Measurements from ENCODE around the gene TRAF3IP1.
A peak's percentile ranks its signal among the peaks of the same experiment; 100 is the strongest.

TRAF3IP1 gene

GRCh38 chr2:238289574-238289973, 30.7 kb upstream of the TRAF3IP1 start:
- no peak for TF ChIP-seq POLR2AphosphoS5 (IDR thresholded peaks at IDR 0.05; ENCODE audit: low read depth, low read length)
- no peak for TF ChIP-seq FOXP2 (optimal IDR thresholded peaks at IDR 0.05; ENCODE audit: borderline replicate concordance, extremely low read depth, extremely low read length, insufficient read depth)
- no peak; the same call in 1 of the 2 replicates for TF ChIP-seq SIN3A (IDR thresholded peaks at IDR 0.05; ENCODE audit: borderline replicate concordance, insufficient read depth, low read length)
- no peak for TF ChIP-seq TAF1 (IDR thresholded peaks at IDR 0.05; ENCODE audit: borderline replicate concordance, insufficient read depth, low read length)
- no peak for TF ChIP-seq REST (IDR thresholded peaks at IDR 0.05; ENCODE audit: insufficient read depth in 1 of 2, low read depth in 2 of 2, low read length in 2 of 2)

GRCh38 chr2:238290091-238290509, 30.2 kb upstream of the TRAF3IP1 start:
- TF ChIP-seq SIN3A (IDR thresholded peaks at IDR 0.05; ENCODE audit: borderline replicate concordance, insufficient read depth, low read length) (peak; percentile 96), REST (IDR thresholded peaks at IDR 0.05; ENCODE audit: insufficient read depth in 1 of 2, low read depth in 2 of 2, low read length in 2 of 2) (no peak), POLR2AphosphoS5 (IDR thresholded peaks at IDR 0.05; ENCODE audit: low read depth, low read length) (peak; percentile 80), FOXP2 (optimal IDR thresholded peaks at IDR 0.05; ENCODE audit: borderline replicate concordance, extremely low read depth, extremely low read length, insufficient read depth) (no peak), TAF1 (IDR thresholded peaks at IDR 0.05; ENCODE audit: borderline replicate concordance, insufficient read depth, low read length) (no peak)

- TF ChIP-seq TAF1 (IDR thresholded peaks at IDR 0.05; ENCODE audit: borderline replicate concordance, insufficient read depth, low read length) (no peak), FOXP2 (optimal IDR thresholded peaks at IDR 0.05; ENCODE audit: borderline replicate concordance, extremely low read depth, extremely low read length, insufficient read depth) (no peak), SIN3A (IDR thresholded peaks at IDR 0.05; ENCODE audit: borderline replicate concordance, insufficient read depth, low read length) (peak; percentile 9; the same call in 1 of the 2 replicates), POLR2AphosphoS5 (IDR thresholded peaks at IDR 0.05; ENCODE audit: low read depth, low read length) (peak; percentile 33; the same call in 1 of the 2 replicates), REST (IDR thresholded peaks at IDR 0.05; ENCODE audit: insufficient read depth in 1 of 2, low read depth in 2 of 2, low read length in 2 of 2) (0 out of 4 replicates have a peak, but pooled peaks of 1 of the 2 experiments have one; percentile 40)
These were observed 29.4 kb upstream of the TRAF3IP1 start for GRCh38 chr2:238290715-238291549.

- no peak for TF ChIP-seq TAF1 (IDR thresholded peaks at IDR 0.05; ENCODE audit: borderline replicate concordance, insufficient read depth, low read length)
- no peak for TF ChIP-seq REST (IDR thresholded peaks at IDR 0.05; ENCODE audit: insufficient read depth in 1 of 2, low read depth in 2 of 2, low read length in 2 of 2)
These were observed 28.6 kb upstream of the TRAF3IP1 start for GRCh38 chr2:238291550-238292281.

Measured in PFSK-1 (cell line).